SIG-M5 (cell line): ENCODE results near the gene WNT8B.
A peak's percentile ranks its signal among the peaks of the same experiment; 100 is the strongest.

Source experiments
- DNase-seq: peaks from one replicate; lab custom pipeline; 2025; lab: John Stamatoyannopoulos, UW

The WNT8B gene

GRCh38 chr10:100519311-100520051 lies 56.7 kb downstream of the WNT8B start, which contains the start of gene SEC31B:
Gene SEC31B, minus strand, starts transcription at chr10:100519861. Its CDS starts 2,909 bp downstream, at chr10:100516952.
- no peak for DNase-seq

DNA sequence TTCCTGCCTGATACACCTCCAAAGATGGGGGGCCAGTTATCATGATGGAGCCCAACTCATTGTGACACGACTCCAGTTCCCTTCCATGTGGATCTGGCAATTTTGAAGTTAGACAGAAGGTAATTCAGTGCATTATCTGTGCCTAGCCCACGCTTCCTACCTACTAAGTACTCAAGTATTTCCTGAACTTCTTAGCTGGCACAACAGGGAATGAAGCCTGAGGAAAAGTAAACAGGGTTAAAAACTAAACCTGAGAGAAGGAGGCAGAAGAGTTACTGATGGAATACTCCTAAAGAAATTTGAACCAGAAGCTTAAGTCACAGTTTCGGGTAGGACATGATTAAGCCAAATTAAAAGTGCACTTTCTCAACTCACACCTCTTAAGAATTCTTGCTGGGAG lies 58.0 kb downstream of the WNT8B start:
- DNase-seq, result no peak

GRCh38 chr10:100522107-100522801 lies 59.4 kb downstream of the WNT8B start:
- no peak for DNase-seq

DNA sequence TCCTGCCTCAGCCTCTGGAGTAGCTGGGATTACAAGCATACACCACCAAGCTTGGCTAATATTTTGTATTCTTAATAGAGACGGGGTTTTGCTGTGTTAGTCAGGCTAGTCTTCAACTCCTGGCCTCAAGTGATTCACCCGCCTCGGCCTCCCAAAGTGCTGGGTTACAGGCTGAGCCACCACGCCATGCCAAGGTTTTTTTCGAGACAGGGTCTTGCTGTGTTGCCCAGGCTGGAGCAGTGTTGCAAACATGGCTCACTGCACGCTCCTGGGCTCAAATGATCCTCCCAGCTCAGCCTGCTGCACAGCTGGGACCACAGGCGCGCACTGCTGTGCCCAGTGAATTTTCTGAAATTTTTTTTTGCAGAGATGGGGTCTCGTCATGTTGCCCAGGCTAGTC lies 60.1 kb downstream of the WNT8B start:
- DNase-seq, result no peak

GRCh38 chr10:100524206-100524605 lies 61.4 kb downstream of the WNT8B start:
- no peak for DNase-seq

GRCh38 chr10:100524638-100525037 lies 61.8 kb downstream of the WNT8B start:
- DNase-seq, result no peak

GRCh38 chr10:100528123-100528886 lies 65.5 kb downstream of the WNT8B start:
- no peak for DNase-seq

GRCh38 chr10:100528921-100529474 lies 66.2 kb downstream of the WNT8B start:
- no peak for DNase-seq

DNA sequence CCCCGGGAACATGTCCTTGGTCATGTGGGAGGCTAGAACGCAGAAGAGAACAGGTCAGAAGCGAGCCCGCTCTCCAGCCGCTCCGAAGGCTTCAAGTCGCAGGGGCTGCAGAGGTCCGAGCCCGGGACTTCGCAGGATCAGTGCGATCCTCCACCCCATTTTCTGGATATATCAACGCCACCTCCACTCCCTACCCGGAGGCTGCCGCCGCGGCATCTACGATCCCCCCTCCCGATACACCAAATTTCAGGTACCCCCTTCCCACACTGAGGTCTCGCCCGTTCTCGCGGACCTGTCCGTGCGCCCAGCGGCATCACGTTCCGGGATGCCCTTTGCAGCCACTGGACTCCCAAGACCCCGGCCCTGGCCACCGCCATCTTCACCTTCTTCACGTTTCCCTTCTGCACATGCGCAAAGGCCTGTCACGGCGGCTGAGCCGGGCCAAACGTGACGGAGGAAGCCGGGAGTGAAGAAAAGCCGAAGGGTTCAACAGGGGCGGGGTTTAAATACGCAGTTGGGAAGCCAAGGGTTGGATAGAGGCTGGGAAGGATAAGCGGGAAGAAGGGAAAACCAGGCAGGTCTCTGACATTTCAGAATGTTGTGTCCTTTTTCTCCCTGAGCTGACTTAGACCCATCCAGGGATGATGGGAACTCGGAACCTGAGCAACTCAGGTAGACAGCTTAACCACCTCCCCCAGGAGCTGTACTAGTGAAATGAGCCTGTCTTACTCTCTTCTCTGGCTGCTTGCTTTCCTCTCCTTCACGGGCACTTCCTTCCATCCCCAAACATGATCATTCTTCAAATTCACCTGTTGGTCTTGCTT lies 66.9 kb downstream of the WNT8B start, which contains the start of gene NDUFB8:
TSS of gene NDUFB8 (minus strand) at position 397 of the 824 bp plus-strand sequence. CDS start at position 377, 20 bp downstream.
- DNase-seq, result peak; percentile 4

DNA sequence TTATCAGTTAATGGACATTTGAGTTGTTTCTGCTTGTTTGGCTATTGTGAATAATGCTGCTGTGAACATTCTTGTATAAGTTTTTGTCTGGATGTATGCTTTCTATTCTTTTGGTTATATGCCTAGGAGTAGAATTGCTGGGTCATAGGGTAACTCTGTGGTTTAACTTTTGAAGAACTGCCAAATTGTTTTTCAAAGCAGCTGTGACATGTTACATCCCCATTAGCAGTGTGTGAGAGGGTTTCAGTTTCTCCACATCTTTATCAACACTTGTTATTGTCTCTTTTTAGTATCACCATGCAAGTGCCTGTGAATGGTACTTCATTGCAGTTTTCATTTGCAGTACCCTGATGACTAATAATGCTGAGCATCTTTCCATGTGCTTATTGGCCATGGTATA lies 69.0 kb downstream of the WNT8B start:
- DNase-seq, result no peak
